ENCODE measurements around the gene APOLD1. TPM values are rescaled to one million over a fixed set of nuclear protein-coding genes. Genes with fewer than 3 reads are reported as not detected.
"Not testable (repeated sequence)": the region's sequence is repeated elsewhere in the genome, so short reads cannot be mapped to it uniquely, and the experiment has no call there.

Gene APOLD1
- total RNA-seq, 1 donor = 3.3 TPM

DNA sequence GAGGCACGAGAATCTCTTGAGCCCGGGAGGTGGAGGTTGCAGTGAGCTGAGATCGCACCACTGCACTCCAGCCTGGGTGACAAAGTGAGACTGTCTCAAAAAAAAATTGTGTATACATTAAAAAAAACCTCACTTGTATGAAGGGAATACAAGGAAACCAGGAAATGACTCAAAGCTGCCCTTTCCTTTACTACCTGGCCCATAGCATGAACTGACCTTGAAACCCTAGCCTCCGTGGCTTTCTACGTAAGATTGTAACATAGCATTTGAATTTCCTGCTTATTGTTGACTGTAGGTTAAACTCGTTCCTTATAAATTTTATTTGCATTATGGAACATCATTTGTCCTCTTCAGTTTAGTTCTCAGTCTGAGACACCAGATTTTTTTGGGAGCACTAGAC lies 18.6 kb downstream of the APOLD1 start:
- Histone ChIP-seq H3K27me3 (ENCODE audit: insufficient read depth, low read length) (no peaks in the 10 kb centered on the region), H3K79me2 (ENCODE audit: insufficient read depth, low read length) (no peaks in the 10 kb centered on the region), H2AFZ (ENCODE audit: low read length) (no peak overlapping the region), H3K4me1 (ENCODE audit: insufficient read depth, low read length) (peaks cover 34% of the 10 kb centered on the region), H3K4me2 (ENCODE audit: insufficient read depth, low read length) (peak overlapping the region; percentile 70), H3K27ac (ENCODE audit: low read depth, low read length) (peak overlapping the region; percentile 70), H3K4me3 (ENCODE audit: insufficient read depth, low read length) (no peak overlapping the region), H3K36me3 (ENCODE audit: insufficient read depth, low read length) (no peaks in the 10 kb centered on the region), H3K9me3 (ENCODE audit: low read depth, low read length) (no peaks in the 10 kb centered on the region), H4K20me1 (ENCODE audit: insufficient read depth, low read length) (no peaks in the 10 kb centered on the region)
- TF ChIP-seq, protein P1, sequence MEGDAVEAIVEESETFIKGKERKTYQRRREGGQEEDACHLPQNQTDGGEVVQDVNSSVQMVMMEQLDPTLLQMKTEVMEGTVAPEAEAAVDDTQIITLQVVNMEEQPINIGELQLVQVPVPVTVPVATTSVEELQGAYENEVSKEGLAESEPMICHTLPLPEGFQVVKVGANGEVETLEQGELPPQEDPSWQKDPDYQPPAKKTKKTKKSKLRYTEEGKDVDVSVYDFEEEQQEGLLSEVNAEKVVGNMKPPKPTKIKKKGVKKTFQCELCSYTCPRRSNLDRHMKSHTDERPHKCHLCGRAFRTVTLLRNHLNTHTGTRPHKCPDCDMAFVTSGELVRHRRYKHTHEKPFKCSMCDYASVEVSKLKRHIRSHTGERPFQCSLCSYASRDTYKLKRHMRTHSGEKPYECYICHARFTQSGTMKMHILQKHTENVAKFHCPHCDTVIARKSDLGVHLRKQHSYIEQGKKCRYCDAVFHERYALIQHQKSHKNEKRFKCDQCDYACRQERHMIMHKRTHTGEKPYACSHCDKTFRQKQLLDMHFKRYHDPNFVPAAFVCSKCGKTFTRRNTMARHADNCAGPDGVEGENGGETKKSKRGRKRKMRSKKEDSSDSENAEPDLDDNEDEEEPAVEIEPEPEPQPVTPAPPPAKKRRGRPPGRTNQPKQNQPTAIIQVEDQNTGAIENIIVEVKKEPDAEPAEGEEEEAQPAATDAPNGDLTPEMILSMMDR (IDR thresholded peaks at IDR 0.05; ENCODE audit: extremely low read depth, low read depth, low read length) = no peak
- peak; percentile 19 for DNase-seq (ENCODE audit: insufficient read length, low spot score, missing footprints)

DNA sequence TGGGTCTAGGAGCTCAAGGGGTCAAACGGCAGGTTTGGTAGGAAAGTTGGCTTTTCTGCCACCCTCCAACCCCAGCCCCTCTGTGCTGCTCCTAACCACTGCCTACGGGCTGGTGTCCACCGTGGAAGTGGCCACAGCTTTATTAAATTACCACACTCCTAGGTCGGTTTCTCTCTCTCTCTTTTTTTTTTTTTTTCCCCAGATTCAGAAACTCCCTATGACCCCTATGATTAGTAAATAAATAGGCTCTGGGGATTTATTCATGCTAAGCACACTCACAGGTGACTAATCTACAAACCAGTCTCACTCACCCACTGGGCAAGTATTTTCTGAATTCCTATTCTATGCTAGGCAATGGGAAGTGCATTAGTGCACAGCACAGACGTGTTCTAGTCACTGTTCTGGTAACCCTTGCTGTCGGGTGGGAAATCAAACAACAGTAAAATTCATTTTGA lies 19.0 kb downstream of the APOLD1 start:
- Histone ChIP-seq H3K79me2 (ENCODE audit: insufficient read depth, low read length) (no peaks in the 10 kb centered on the region), H3K9me3 (ENCODE audit: low read depth, low read length) (no peaks in the 10 kb centered on the region), H2AFZ (ENCODE audit: low read length) (no peak overlapping the region), H3K27me3 (ENCODE audit: insufficient read depth, low read length) (no peaks in the 10 kb centered on the region), H3K36me3 (ENCODE audit: insufficient read depth, low read length) (no peaks in the 10 kb centered on the region), H3K4me2 (ENCODE audit: insufficient read depth, low read length) (peak overlapping the region; percentile 70), H3K4me1 (ENCODE audit: insufficient read depth, low read length) (peaks cover 34% of the 10 kb centered on the region), H4K20me1 (ENCODE audit: insufficient read depth, low read length) (no peaks in the 10 kb centered on the region), H3K27ac (ENCODE audit: low read depth, low read length) (peak overlapping the region; percentile 70), H3K4me3 (ENCODE audit: insufficient read depth, low read length) (no peak overlapping the region)
- TF ChIP-seq, protein P1 (IDR thresholded peaks at IDR 0.05; ENCODE audit: extremely low read depth, low read depth, low read length) = no peak
- peak; percentile 72 for DNase-seq (ENCODE audit: insufficient read length, low spot score, missing footprints)

DNA sequence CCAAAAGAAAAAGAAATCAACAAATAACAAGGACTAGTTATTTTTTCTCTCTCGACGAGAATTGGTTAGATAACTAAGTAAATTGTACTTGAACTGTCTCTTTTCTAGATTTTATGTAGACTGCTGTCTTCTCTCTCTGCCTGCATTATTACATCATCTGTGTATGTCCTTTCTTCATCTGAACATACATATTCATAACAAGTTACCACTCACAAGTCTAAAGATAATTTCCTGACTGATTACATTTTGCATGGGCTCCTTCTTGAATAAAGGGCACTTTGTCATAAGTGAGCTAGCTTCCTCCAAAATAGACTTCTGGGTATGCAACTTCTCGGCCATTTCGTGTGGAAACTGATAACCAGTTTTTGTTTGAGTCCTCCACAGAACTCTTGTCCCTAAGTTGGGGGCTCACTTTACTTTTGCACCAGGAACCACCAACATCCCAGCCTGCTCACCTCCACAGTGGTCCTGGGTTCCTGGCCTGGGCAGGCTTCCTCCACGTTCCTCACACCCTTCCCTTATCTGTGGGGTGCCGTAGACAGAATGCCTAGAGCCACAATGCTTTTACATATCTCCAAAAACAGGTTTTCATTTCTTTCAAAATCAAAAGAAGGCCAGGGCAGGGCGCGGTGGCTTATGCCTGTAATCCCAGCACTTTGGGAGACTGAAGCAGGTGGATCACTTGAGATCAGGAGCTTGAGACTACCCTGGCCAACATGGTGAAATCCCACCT lies 21.5 kb downstream of the APOLD1 start:
- Histone ChIP-seq H3K4me1 (ENCODE audit: insufficient read depth, low read length) (peaks cover 34% of the 10 kb centered on the region), H2AFZ (ENCODE audit: low read length) (no peak overlapping the region), H4K20me1 (ENCODE audit: insufficient read depth, low read length) (no peaks in the 10 kb centered on the region), H3K36me3 (ENCODE audit: insufficient read depth, low read length) (no peaks in the 10 kb centered on the region), H3K27me3 (ENCODE audit: insufficient read depth, low read length) (no peaks in the 10 kb centered on the region), H3K4me2 (ENCODE audit: insufficient read depth, low read length) (no peak overlapping the region), H3K9me3 (ENCODE audit: low read depth, low read length) (no peaks in the 10 kb centered on the region), H3K27ac (ENCODE audit: low read depth, low read length) (peak overlapping the region; percentile 98), H3K79me2 (ENCODE audit: insufficient read depth, low read length) (no peaks in the 10 kb centered on the region), H3K4me3 (ENCODE audit: insufficient read depth, low read length) (no peak overlapping the region)
- DNase-seq (ENCODE audit: insufficient read length, low spot score, missing footprints) = no peak
- TF ChIP-seq, protein P1 (IDR thresholded peaks at IDR 0.05; ENCODE audit: extremely low read depth, low read depth, low read length) = no peak

DNA sequence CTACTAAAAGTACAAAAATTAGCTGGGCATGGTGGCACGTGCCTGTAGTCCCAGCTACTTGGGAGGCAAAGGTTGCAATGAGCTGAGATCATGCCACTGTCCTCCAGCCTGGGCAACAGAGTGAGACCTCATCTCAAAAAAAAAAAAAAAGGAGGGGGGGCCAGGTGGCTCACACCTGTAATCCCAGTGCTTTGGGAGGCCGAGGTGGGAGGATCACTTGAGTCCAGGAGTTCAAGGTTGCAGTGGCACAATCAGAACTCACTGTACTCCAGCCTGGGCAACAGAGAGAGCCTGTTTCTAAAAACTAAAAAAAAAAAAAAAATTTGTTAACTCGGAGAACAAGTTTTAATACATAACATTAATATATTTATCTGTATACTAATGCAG lies 22.1 kb downstream of the APOLD1 start:
- H3K79me2 ChIP-seq (ENCODE audit: insufficient read depth, low read length); H3K4me2 ChIP-seq (ENCODE audit: insufficient read depth, low read length): not testable (repeated sequence)

More for the DNA sequence above, 22.1 kb downstream of the APOLD1 start:
- H3K4me3 ChIP-seq (ENCODE audit: insufficient read depth, low read length); H2AFZ ChIP-seq (ENCODE audit: low read length); H3K27me3 ChIP-seq (ENCODE audit: insufficient read depth, low read length); H3K9me3 ChIP-seq (ENCODE audit: low read depth, low read length); H4K20me1 ChIP-seq (ENCODE audit: insufficient read depth, low read length); DNase-seq (ENCODE audit: insufficient read length, low spot score, missing footprints); H3K36me3 ChIP-seq (ENCODE audit: insufficient read depth, low read length): not testable (repeated sequence)
- Histone ChIP-seq H3K27ac (ENCODE audit: low read depth, low read length) (peak overlapping the region; percentile 98), H3K4me1 (ENCODE audit: insufficient read depth, low read length) (peaks cover 34% of the 10 kb centered on the region)
